BJ (cell line): ENCODE measurements around the gene MYRF. TPM values are rescaled to one million over a fixed set of nuclear protein-coding genes. Genes with fewer than 3 reads are reported as not detected.

Experiments used
- CTCF ChIA-PET: fragments of 350-600 bp; formaldehyde crosslinking; extraction: SDS; loops from one replicate; lab custom pipeline; 2021; ENCODE audit warnings: antibody characterized with exemption, inconsistent platforms; lab: Yijun Ruan, JAX
- POLR2A ChIA-PET: fragments of 300-600 bp; sonication (Branson Sonifier 250); formaldehyde crosslinking; extraction: SDS; loops from one replicate; lab custom pipeline; 2021; ENCODE audit warnings: antibody characterized with exemption; lab: Charles Lee
- DNase-seq: peaks from one replicate; pipeline ENCODE4 v3.0.0-alpha.2; 2011; ENCODE audit warnings: low read depth
- H3K27me3 ChIP-seq: 2 replicates; pipeline ENCODE4 v1.6.0; 2011; ENCODE audit warnings: low read length; ENCODE audit not compliant: control insufficient read depth, insufficient read depth
- H3K36me3 ChIP-seq: 2 replicates; pipeline ENCODE4 v1.5.1; 2011; ENCODE audit warnings: low read length; ENCODE audit not compliant: control insufficient read depth, insufficient read depth
- H3K4me3 ChIP-seq: 2 replicates; pipeline ENCODE4 v1.5.1; 2011; ENCODE audit warnings: low read depth, mild to moderate bottlenecking, control low read depth, low read length
- polyA plus RNA-seq: library from polyadenylated mRNA; depleted of rRNA; stranded (reverse); fragments of >200 nt; gene quantifications from 2 replicates; pipeline ENCODE4 v1.2.3, GENCODE V29; 2011
- TF ChIP-seq, protein P1 (sequence below): IDR thresholded peaks from 2 replicates; pipeline ENCODE4 v1.5.1; 2011; ENCODE audit warnings: low read depth, mild to moderate bottlenecking, control low read depth, inconsistent platforms, low read length, moderate library complexity; ENCODE audit not compliant: insufficient read depth

MYRF gene
- polyA plus RNA-seq, 1 experiment, result 0.45 TPM

DNA sequence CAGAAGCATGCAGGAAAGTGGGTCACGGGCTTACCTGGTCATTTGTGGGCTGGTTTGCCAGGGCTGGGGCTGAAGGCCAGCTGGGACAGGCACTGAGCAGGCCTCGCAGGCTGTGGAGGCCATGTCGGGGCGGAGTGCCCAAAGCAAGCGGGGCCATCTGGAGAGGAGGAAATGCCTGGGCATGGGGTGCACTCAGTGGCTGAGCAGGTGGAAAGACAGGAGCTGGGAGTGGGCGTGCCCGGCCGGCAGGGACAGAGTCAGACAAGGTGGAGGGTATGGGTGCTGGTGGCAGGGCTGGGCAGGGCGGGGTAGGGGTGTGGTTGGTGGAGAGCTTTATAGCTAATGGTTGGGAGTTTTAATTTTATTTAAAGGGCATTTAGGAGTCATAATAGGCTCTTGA lies 44.9 kb upstream of the MYRF start:
- ChIA-PET POLR2A (interaction anchor here (0.6 kb wide), 1 partner anchor 10 kb away, joined by 3 read pairs; no protein-coding TSS in a partner anchor), CTCF (interaction anchor here (0.7 to 1.3 kb wide), 3 partner anchors 8 to 37 kb away, joined by 3 to 5 read pairs (median 4); no protein-coding TSS in a partner anchor)
- DNase-seq, result no peak
- Histone ChIP-seq H3K27me3 (no peaks in the 10 kb centered on the region), H3K4me3 (no peak overlapping the region), H3K36me3 (no peaks in the 10 kb centered on the region)
- TF ChIP-seq, protein P1, sequence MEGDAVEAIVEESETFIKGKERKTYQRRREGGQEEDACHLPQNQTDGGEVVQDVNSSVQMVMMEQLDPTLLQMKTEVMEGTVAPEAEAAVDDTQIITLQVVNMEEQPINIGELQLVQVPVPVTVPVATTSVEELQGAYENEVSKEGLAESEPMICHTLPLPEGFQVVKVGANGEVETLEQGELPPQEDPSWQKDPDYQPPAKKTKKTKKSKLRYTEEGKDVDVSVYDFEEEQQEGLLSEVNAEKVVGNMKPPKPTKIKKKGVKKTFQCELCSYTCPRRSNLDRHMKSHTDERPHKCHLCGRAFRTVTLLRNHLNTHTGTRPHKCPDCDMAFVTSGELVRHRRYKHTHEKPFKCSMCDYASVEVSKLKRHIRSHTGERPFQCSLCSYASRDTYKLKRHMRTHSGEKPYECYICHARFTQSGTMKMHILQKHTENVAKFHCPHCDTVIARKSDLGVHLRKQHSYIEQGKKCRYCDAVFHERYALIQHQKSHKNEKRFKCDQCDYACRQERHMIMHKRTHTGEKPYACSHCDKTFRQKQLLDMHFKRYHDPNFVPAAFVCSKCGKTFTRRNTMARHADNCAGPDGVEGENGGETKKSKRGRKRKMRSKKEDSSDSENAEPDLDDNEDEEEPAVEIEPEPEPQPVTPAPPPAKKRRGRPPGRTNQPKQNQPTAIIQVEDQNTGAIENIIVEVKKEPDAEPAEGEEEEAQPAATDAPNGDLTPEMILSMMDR, result no peak

GRCh38 chr11:61709110-61709509 lies 43.3 kb upstream of the MYRF start:
- TF ChIP-seq, protein P1, result no peak
- ChIA-PET CTCF (interaction anchor here (1.8 kb wide), 1 partner anchor 24 kb away, joined by 6 read pairs; no protein-coding TSS in a partner anchor), POLR2A (interaction anchor here (0.6 kb wide), 1 partner anchor 9 kb away, joined by 5 read pairs; no protein-coding TSS in a partner anchor)
- no peaks in the 10 kb centered on the region for H3K36me3 ChIP-seq
- no peak overlapping the region for H3K4me3 ChIP-seq
- no peak for DNase-seq
- H3K27me3 ChIP-seq, result no peaks in the 10 kb centered on the region

DNA sequence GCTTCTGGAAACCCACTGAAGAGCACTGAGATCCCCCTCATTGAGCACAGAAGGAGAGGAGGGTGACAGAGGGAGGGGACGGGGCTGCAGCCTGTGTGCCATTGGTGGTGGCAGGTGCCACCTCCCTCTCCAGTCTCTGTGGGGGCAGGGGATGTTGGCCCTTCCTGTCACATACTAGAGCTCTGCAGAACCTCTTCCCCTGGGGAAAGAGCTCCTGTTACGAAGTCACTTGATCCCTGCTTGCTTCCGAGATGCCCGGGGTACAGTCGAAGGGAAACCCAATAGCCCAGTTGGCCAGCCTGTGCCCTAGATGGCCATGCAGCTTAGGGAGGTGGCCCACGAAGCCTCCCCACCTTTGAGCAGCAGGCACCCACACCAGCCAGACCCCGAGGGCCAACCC lies 42.9 kb upstream of the MYRF start:
- Histone ChIP-seq H3K4me3 (no peak overlapping the region), H3K36me3 (no peaks in the 10 kb centered on the region), H3K27me3 (no peaks in the 10 kb centered on the region)
- ChIA-PET POLR2A (no interaction called here), CTCF (interaction anchor here (0.6 to 1.8 kb wide), 3 partner anchors 20 to 264 kb away, joined by 3 to 6 read pairs (median 3); no protein-coding TSS in a partner anchor)
- DNase-seq, result no peak
- TF ChIP-seq, protein P1, result no peak

DNA sequence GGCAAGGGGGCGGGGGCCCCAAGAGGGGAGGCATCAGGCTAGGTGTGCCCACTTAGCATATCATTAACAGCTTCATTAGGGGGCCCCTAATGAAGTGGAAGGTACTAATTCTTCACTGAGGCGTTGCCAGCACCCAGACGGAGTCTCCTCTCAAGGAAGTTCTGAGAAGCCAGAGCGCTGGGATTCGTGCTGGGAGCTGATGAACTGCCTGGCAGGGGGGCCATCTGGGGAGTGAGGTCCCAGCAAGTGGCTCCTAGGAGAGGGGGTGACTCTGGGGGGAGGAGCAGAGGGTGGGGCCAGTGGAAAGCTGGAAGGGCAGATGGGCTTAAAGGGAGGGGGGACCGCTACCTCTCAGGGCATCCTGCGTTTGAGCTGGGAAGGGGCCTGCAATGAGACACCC lies 42.4 kb upstream of the MYRF start:
- Histone ChIP-seq H3K36me3 (no peaks in the 10 kb centered on the region), H3K27me3 (no peaks in the 10 kb centered on the region), H3K4me3 (no peak overlapping the region)
- TF ChIP-seq, protein P1, result no peak
- DNase-seq, result no peak
- CTCF ChIA-PET, result interaction anchor here (0.6 to 1.8 kb wide), 5 partner anchors 11 to 264 kb away, joined by 3 to 6 read pairs (median 3); no protein-coding TSS in a partner anchor
- POLR2A ChIA-PET, result no interaction called here

DNA sequence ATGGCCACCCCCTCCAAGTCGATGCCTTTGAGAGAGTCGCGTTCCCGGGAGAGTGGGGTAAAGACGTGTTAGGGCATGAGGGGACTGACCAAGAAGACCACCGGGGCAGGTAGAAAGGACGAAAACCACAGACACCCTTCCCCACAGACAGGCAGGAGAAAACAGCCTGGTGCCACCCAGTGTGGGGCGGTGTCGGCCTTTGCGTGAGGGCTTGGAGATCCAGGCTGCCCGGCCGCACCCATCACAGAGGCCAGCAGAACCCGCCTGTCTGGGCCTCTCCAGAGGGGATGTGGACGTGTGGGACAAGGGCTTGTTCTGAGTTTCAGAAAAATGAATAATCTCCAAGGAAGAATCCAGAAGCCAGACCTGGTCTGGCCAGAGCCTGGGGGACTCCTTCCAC lies 41.4 kb upstream of the MYRF start:
- DNase-seq, result no peak
- no peaks in the 10 kb centered on the region for H3K27me3 ChIP-seq
- CTCF ChIA-PET, result interaction anchor here (1.0 to 1.3 kb wide), 2 partner anchors 23 to 32 kb away, joined by 3 to 4 read pairs; no protein-coding TSS in a partner anchor
- POLR2A ChIA-PET, result no interaction called here
- no peaks in the 10 kb centered on the region for H3K36me3 ChIP-seq
- H3K4me3 ChIP-seq, result no peak overlapping the region
- TF ChIP-seq, protein P1, result no peak
